ENCODE results near the gene CCDC30. TPM values are rescaled to one million over a fixed set of nuclear protein-coding genes. Genes with fewer than 3 reads are reported as not detected.

The CCDC30 gene
- total and polyA plus RNA-seq, 9 of the 15 experiments (the other 6 are each of a cell fraction or from before 2014, with no cell fraction given), result 0.05 to 0.91 (median 0.24) TPM

- TF ChIP-seq TFE3 (CRISPR knock-in tag; IDR thresholded peaks at IDR 0.05) (peak; percentile 34), IFI16 (CRISPR knock-in tag; IDR thresholded peaks at IDR 0.05) (no peak), NFIX (CRISPR knock-in tag; IDR thresholded peaks at IDR 0.05; ENCODE audit: low read depth) (no peak), RBM34 (IDR thresholded peaks at IDR 0.05; ENCODE audit: borderline replicate concordance, insufficient read depth, low read length) (no peak), BHLHE40 (IDR thresholded peaks at IDR 0.05; ENCODE audit: low read length) (peak; percentile 99), TFAP4 (CRISPR knock-in tag; IDR thresholded peaks at IDR 0.05; ENCODE audit: borderline replicate concordance) (peak; percentile 50; the same call in 1 of the 2 replicates), ZBTB34 (CRISPR knock-in tag; IDR thresholded peaks at IDR 0.05) (no peak), GTF2F1 (IDR thresholded peaks at IDR 0.05; ENCODE audit: low read depth, low read length) (no peak), TBP (optimal IDR thresholded peaks at IDR 0.05; ENCODE audit: low read depth, low read length) (no peak), SMARCA4 (IDR thresholded peaks at IDR 0.05) (no peak), U2AF2 (optimal IDR thresholded peaks at IDR 0.05; ENCODE audit: low read depth, low read length) (no peak), COPS2 (conservative IDR thresholded peaks at IDR 0.05) (no peak), ZNF41 (CRISPR knock-in tag; conservative IDR thresholded peaks at IDR 0.05) (no peak), ZNF398 (CRISPR knock-in tag; IDR thresholded peaks at IDR 0.05) (no peak), ZNF592 (IDR thresholded peaks at IDR 0.05) (peak; percentile 47; the same call in 1 of the 2 replicates), NCOA1 (IDR thresholded peaks at IDR 0.05; ENCODE audit: low read depth) (no peak), ZNF444 (CRISPR knock-in tag; IDR thresholded peaks at IDR 0.05) (no peak)
Observed at GRCh38 chr1:42682739-42683531, 219.8 kb downstream of the CCDC30 start (continued).
